ENCODE results near the gene SELL.
"Not testable (repeated sequence)": the region's sequence is repeated elsewhere in the genome, so short reads cannot be mapped to it uniquely, and the experiment has no call there.

Gene SELL

GRCh38 chr1:169680377-169681019, 30.9 kb downstream of the SELL start:
- CTCF ChIA-PET: no interaction called here
- TF ChIP-seq ELF4 (IDR thresholded peaks at IDR 0.05) (no peak), LEF1 (IDR thresholded peaks at IDR 0.05; ENCODE audit: borderline replicate concordance) (no peak), FOXK2 (IDR thresholded peaks at IDR 0.05) (no peak), ARNT (IDR thresholded peaks at IDR 0.05) (no peak), L3MBTL2 (conservative IDR thresholded peaks at IDR 0.05) (no peak), TARDBP (IDR thresholded peaks at IDR 0.05) (no peak), SP1 (IDR thresholded peaks at IDR 0.05) (no peak), FOXM1 (IDR thresholded peaks at IDR 0.05; ENCODE audit: borderline replicate concordance) (no peak), HDGF (IDR thresholded peaks at IDR 0.05; ENCODE audit: borderline replicate concordance) (no peak), FOXA1 (IDR thresholded peaks at IDR 0.05) (no peak), SUZ12 (IDR thresholded peaks at IDR 0.05) (no peak), NFRKB (IDR thresholded peaks at IDR 0.05) (no peak), CTBP1 (IDR thresholded peaks at IDR 0.05; ENCODE audit: borderline replicate concordance) (no peak)
- no peak for DNase-seq (ENCODE audit: extremely low spot score)
- POLR2A ChIA-PET: no interaction called here

DNA sequence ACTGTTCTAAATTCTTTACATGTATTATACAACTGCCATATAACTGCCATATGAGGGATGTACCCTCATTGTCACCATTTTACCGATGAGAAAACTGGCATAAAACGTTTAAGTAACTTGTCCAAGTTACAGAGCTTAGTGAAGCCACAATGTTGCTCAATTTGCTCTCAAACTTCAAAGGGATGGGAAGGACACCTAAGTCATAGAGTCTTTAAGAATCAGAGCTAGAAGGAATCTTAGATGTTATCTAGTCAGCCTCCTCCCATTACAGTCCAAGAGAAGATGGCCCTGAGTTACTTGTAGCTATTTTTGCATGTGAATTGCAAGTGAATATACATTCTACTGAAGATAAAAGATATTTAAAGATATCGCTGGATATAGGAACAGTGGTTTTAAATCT, 31.7 kb downstream of the SELL start:
- ChIA-PET POLR2A (no interaction called here), CTCF (no interaction called here)
- TF ChIP-seq TARDBP (IDR thresholded peaks at IDR 0.05): no peak
- no peak for TF ChIP-seq FOXA1 (IDR thresholded peaks at IDR 0.05)
- TF ChIP-seq, protein P1, sequence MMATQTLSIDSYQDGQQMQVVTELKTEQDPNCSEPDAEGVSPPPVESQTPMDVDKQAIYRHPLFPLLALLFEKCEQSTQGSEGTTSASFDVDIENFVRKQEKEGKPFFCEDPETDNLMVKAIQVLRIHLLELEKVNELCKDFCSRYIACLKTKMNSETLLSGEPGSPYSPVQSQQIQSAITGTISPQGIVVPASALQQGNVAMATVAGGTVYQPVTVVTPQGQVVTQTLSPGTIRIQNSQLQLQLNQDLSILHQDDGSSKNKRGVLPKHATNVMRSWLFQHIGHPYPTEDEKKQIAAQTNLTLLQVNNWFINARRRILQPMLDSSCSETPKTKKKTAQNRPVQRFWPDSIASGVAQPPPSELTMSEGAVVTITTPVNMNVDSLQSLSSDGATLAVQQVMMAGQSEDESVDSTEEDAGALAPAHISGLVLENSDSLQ (IDR thresholded peaks at IDR 0.05): no peak
- no peak for TF ChIP-seq NFRKB (IDR thresholded peaks at IDR 0.05)
- no peak for TF ChIP-seq L3MBTL2 (conservative IDR thresholded peaks at IDR 0.05)
- TF ChIP-seq ARNT (IDR thresholded peaks at IDR 0.05): no peak
- TF ChIP-seq FOXM1 (IDR thresholded peaks at IDR 0.05; ENCODE audit: borderline replicate concordance): no peak
- no peak for TF ChIP-seq CTBP1 (IDR thresholded peaks at IDR 0.05; ENCODE audit: borderline replicate concordance)
- no peak for TF ChIP-seq HDGF (IDR thresholded peaks at IDR 0.05; ENCODE audit: borderline replicate concordance)
- no peak for TF ChIP-seq SUZ12 (IDR thresholded peaks at IDR 0.05)
- no peak for TF ChIP-seq LEF1 (IDR thresholded peaks at IDR 0.05; ENCODE audit: borderline replicate concordance)
- no peak for TF ChIP-seq SP1 (IDR thresholded peaks at IDR 0.05)
- TF ChIP-seq ELF4 (IDR thresholded peaks at IDR 0.05): no peak
- TF ChIP-seq ZNF384 (IDR thresholded peaks at IDR 0.05): no peak
- no peak for TF ChIP-seq BHLHE40 (IDR thresholded peaks at IDR 0.05; ENCODE audit: borderline replicate concordance)
- no peak for TF ChIP-seq FOXK2 (IDR thresholded peaks at IDR 0.05)
- DNase-seq (ENCODE audit: extremely low spot score): no peak

- TF ChIP-seq FOXK2 (IDR thresholded peaks at IDR 0.05): no peak
- no peak for TF ChIP-seq FOXA1 (IDR thresholded peaks at IDR 0.05)
- no peak for TF ChIP-seq SUZ12 (IDR thresholded peaks at IDR 0.05)
- TF ChIP-seq ARNT (IDR thresholded peaks at IDR 0.05): no peak
- TF ChIP-seq NFRKB (IDR thresholded peaks at IDR 0.05): no peak
- no peak for TF ChIP-seq CTBP1 (IDR thresholded peaks at IDR 0.05; ENCODE audit: borderline replicate concordance)
- TF ChIP-seq SP1 (IDR thresholded peaks at IDR 0.05): no peak
- no peak for TF ChIP-seq LEF1 (IDR thresholded peaks at IDR 0.05; ENCODE audit: borderline replicate concordance)
- no peak for TF ChIP-seq FOXM1 (IDR thresholded peaks at IDR 0.05; ENCODE audit: borderline replicate concordance)
- TF ChIP-seq BHLHE40 (IDR thresholded peaks at IDR 0.05; ENCODE audit: borderline replicate concordance): no peak
- TF ChIP-seq ZNF384 (IDR thresholded peaks at IDR 0.05): no peak
- no peak for TF ChIP-seq HDGF (IDR thresholded peaks at IDR 0.05; ENCODE audit: borderline replicate concordance)
- TF ChIP-seq, protein P1 (IDR thresholded peaks at IDR 0.05): no peak
- no peak for TF ChIP-seq TARDBP (IDR thresholded peaks at IDR 0.05)
- no peak for TF ChIP-seq ELF4 (IDR thresholded peaks at IDR 0.05)
- TF ChIP-seq L3MBTL2 (conservative IDR thresholded peaks at IDR 0.05): no peak
- ChIA-PET POLR2A (no interaction called here), CTCF (no interaction called here)
- DNase-seq (ENCODE audit: extremely low spot score): no peak
Observed at GRCh38 chr1:169676001-169676400, 35.4 kb downstream of the SELL start.

GRCh38 chr1:169670836-169671235, 40.6 kb downstream of the SELL start:
- ChIA-PET CTCF (interaction anchor here (0.6 kb wide), 1 partner anchor 11 kb away, joined by 3 read pairs; no protein-coding TSS in a partner anchor), POLR2A (no interaction called here)
- no peak for DNase-seq (ENCODE audit: extremely low spot score)
- no peak for TF ChIP-seq ELF4 (IDR thresholded peaks at IDR 0.05)
- TF ChIP-seq ZNF384 (IDR thresholded peaks at IDR 0.05): no peak
- TF ChIP-seq HDGF (IDR thresholded peaks at IDR 0.05; ENCODE audit: borderline replicate concordance): no peak
- TF ChIP-seq L3MBTL2 (conservative IDR thresholded peaks at IDR 0.05): no peak
- TF ChIP-seq SUZ12 (IDR thresholded peaks at IDR 0.05): no peak
- no peak for TF ChIP-seq BHLHE40 (IDR thresholded peaks at IDR 0.05; ENCODE audit: borderline replicate concordance)

- CTCF ChIA-PET; DNase-seq (ENCODE audit: extremely low spot score); POLR2A ChIA-PET: not testable (repeated sequence)
Observed at GRCh38 chr1:169670244-169670643, 41.2 kb downstream of the SELL start.

GRCh38 chr1:169667699-169668596, 43.5 kb downstream of the SELL start:
- CTCF ChIA-PET; DNase-seq (ENCODE audit: extremely low spot score); POLR2A ChIA-PET: not testable (repeated sequence)

- DNase-seq (ENCODE audit: extremely low spot score); POLR2A ChIA-PET; CTCF ChIA-PET: not testable (repeated sequence)
Observed at GRCh38 chr1:169667227-169667639, 44.2 kb downstream of the SELL start.

DNA sequence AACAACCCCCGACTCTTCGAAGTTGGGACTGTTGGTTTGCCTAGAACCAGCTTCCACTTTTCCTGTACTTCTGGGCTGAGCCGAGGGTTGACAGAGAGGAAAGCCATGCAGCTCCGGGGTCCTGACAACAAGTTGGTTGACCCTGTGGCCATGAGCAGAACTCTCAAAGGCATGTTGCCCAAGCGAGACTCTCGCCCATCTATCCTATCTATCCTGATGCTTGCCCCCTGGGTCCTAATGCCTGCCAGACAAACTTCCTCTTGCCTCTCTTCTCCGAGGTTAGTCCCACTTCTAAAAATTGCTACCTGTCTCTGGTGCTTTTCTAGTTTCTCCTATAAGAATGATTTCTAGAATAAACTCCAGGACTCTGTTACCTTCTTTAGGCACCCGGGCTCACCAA, 48.7 kb downstream of the SELL start:
- not testable (repeated sequence) for DNase-seq (ENCODE audit: extremely low spot score)

GRCh38 chr1:169661066-169661465, 50.4 kb downstream of the SELL start:
- POLR2A ChIA-PET; DNase-seq (ENCODE audit: extremely low spot score); CTCF ChIA-PET: not testable (repeated sequence)

More for the DNA sequence above, 48.7 kb downstream of the SELL start:
- POLR2A ChIA-PET, CTCF ChIA-PET: not testable (repeated sequence)

- DNase-seq (ENCODE audit: extremely low spot score); CTCF ChIA-PET; POLR2A ChIA-PET: not testable (repeated sequence)
Observed at GRCh38 chr1:169658777-169659176, 52.6 kb downstream of the SELL start.
